Lower leg skin (tissue), 4 donors: ENCODE measurements around the gene WFIKKN2. TPM values are rescaled to one million over a fixed set of nuclear protein-coding genes. Genes with fewer than 3 reads are reported as not detected.

Source experiments
- DNase-seq, 2 donors: peaks; one replicate each; pipeline ENCODE4 v3.0.0-alpha.2; 2019; ENCODE audit warnings: low spot score in 2 of 2
- H3K4me3 ChIP-seq: fragments of 200-600 bp; sonication (generic); 2 replicates; pipeline ENCODE4 v1.5.1; 2017; ENCODE audit warnings: mild to moderate bottlenecking, low read depth; ENCODE audit not compliant: poor library complexity, severe bottlenecking
- CTCF ChIP-seq, 3 donors: fragments of 450-650 bp; IDR thresholded peaks; one replicate each; pipeline ENCODE4 v1.5.1; 2016; ENCODE audit warnings: antibody characterized with exemption in 3 of 3, mild to moderate bottlenecking in 3 of 3, moderate library complexity in 2 of 3
- POLR2A ChIP-seq, 2 donors: fragments of 450-650 bp; IDR thresholded peaks; one replicate each; pipeline ENCODE4 v1.6.1; 2016 to 2017; ENCODE audit warnings: antibody characterized with exemption in 2 of 2, mild to moderate bottlenecking in 1 of 2, moderate library complexity in 1 of 2
- WGBS, 2 donors: methylation state at CpG; one replicate each; pipeline ENCODE4 v1.1.5; 2018; 5-methylcytosine and 5-hydroxymethylcytosine counted together
- intact Hi-C: fragments of 100-400 bp; cut with DNase I; formaldehyde crosslinking; loops from one replicate; pipeline ENCODE4 v1.15.0; 2023; ENCODE audit warnings: low total_unique reads
- total RNA-seq, 4 donors: library from RNA; depleted of rRNA; stranded (reverse); fragments of >200 nt; gene quantifications; one replicate each; pipeline ENCODE4 v1.1.0, GENCODE V29; 2016

WFIKKN2 gene
- total RNA-seq, 4 donors from 2014 or later = 0.26 to 0.61 (median 0.59) TPM; not detected in 1

DNA sequence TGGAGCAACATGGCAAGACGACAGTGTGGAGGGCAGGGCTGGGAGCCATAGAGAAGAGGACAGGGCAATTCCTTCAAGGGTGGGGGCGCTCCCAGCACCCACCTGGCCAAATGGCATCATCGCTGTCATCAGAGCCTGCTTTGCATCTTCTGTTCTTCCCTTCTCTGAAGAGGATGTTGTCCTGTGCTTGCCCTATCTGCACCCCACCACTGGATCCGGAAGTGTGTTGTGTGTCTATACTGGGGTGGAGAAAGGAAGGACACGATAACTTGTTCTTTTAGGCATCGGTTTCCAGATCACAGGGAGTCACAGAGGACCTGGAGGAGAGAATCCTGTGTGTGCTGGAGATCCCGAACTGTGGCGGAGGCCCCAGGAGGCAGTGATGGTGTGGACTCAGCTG is 42.4 kb upstream of the WFIKKN2 start:
- intact Hi-C loops = no loop called here
- no peak for DNase-seq
- no peak overlapping the region for H3K4me3 ChIP-seq
- WGBS, 2 donors = 87 to 95% methylated on average over 8 of the region's 8 CpGs
- TF ChIP-seq POLR2A (IDR thresholded peaks at IDR 0.05) (no peak), CTCF (IDR thresholded peaks at IDR 0.05) (no peak)

DNA sequence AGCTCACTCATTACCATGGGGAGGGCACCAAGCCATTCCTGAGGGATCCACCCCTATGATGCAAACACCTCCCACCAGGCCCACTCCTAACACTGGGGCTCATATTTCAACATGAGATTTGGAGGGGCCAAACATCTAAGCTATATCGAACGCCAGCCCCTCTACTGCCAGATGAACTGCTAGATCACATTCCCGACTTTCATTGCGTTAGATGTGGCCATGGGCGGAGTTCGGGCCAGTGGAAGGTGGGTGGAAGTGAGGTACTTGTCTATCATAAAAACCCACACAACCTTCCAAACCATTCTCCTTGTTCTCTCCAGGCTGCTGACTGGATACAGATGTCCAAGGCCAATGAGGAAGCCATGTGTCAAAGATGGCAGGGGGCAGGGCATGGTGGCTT is 41.0 kb upstream of the WFIKKN2 start:
- DNase-seq = no peak
- intact Hi-C loops = no loop called here
- TF ChIP-seq CTCF (IDR thresholded peaks at IDR 0.05) (no peak), POLR2A (IDR thresholded peaks at IDR 0.05) (no peak)
- WGBS, 2 donors = 90 to 94% methylated on average over 6 of the region's 6 CpGs
- H3K4me3 ChIP-seq = no peak overlapping the region

DNA sequence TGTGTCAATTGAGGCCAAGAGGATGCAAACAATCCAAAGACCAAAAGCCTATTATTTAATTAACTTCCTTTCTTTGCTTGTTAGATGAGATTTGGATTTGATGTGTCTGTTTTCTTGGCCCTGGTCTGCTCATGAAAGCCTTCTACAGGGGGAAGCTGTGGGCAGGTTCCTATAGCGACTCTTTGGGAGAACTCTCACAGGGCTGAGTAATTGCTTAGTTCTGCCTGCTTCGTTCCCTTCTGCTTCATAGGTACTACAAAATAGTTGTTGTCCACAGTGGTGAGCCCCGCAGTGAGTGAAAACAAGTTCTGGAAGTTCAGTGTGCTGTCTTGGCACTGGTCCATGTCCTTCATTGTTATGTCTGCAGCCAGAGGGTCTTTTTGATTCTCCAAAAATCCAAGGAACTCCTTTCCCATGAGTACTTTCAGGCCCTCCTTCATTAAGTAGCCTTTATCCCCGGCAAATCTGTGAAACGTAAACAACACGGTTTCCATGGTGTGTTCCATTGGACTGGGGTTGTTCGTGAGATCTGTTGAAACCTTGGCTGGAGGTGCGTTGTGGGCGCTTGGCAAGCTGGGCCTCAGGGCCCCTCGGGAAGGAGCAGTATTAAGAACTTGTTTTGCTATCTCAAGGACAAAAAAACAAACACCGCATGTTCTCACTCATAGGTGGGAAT is 38.1 kb upstream of the WFIKKN2 start:
- no peak for DNase-seq
- intact Hi-C loops = no loop called here
- no peak overlapping the region for H3K4me3 ChIP-seq
- WGBS, 2 donors = 44 to 52% methylated on average over 11 of the region's 11 CpGs
- TF ChIP-seq POLR2A (IDR thresholded peaks at IDR 0.05) (no peak), CTCF (IDR thresholded peaks at IDR 0.05) (no peak)

- intact Hi-C loops = no loop called here
- peak; percentile 48 to 84 for DNase-seq
- TF ChIP-seq CTCF (IDR thresholded peaks at IDR 0.05) (no peak), POLR2A (IDR thresholded peaks at IDR 0.05) (no peak)
These were observed 36.7 kb upstream of the WFIKKN2 start for GRCh38 chr17:50798424-50799288.

DNA sequence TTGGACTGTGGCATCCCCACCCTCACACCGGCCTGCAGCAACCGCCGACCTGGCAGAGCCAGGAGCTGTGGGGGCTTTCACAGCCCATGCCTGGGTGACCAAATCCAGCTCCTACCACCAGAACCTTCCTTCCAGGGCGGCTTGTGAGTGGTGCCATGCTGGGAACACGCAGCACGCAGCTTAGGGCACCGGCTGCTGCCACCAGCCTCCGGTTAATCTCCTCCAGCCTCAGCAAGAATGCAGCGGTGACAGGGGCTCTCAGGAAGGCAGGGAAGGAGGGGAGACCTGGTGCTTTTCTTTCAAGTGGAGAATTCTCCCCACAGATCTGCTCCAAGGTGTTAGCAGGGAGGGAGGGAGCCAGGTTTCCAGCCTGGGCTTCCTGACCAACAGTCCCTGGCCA is 35.8 kb upstream of the WFIKKN2 start:
- intact Hi-C loops = no loop called here
- TF ChIP-seq CTCF (IDR thresholded peaks at IDR 0.05) = no peak
- no peak for TF ChIP-seq POLR2A (IDR thresholded peaks at IDR 0.05)
- 63 to 73% methylated on average over 8 to 9 of the region's 9 CpGs for WGBS, 2 donors
- no peak for DNase-seq
- H3K4me3 ChIP-seq = no peak overlapping the region

More at GRCh38 chr17:50798424-50799288, 36.7 kb upstream of the WFIKKN2 start:
- WGBS, 2 donors = 64 to 65% methylated on average over 17 to 19 of the region's 19 CpGs
- H3K4me3 ChIP-seq = no peak overlapping the region
